ENCODE results near the gene CDK2. TPM values are rescaled to one million over a fixed set of nuclear protein-coding genes. Genes with fewer than 3 reads are reported as not detected.

CDK2 gene
- total RNA-seq, 2 donors from 2014 or later = 8.8 to 12.5 TPM

GRCh38 chr12:55933169-55933798, 33.3 kb upstream of the CDK2 start:
- Histone ChIP-seq H3K36me3 (replicated peaks in 1 of 2; ENCODE audit: insufficient read depth in 1 of 2, low read depth in 2 of 2) (no peaks in the 10 kb centered on the region), H3K4me3 (no peak overlapping the region), H3K4me1 (peaks cover 44% of the 10 kb centered on the region), H3K9me3 (no peaks in the 10 kb centered on the region), H3K27me3 (no peaks in the 10 kb centered on the region), H3K27ac (no peak overlapping the region)
- WGBS, 2 donors = 55 to 69% methylated on average over 6 to 7 of the region's 7 CpGs
- no peak for ATAC-seq
- TF ChIP-seq POLR2A (IDR thresholded peaks at IDR 0.05) (no peak), CTCF (IDR thresholded peaks at IDR 0.05) (no peak)
- intact Hi-C loops (cut with DNase I) = no loop called here
- DNase-seq = peak in 1 of 4 donors; percentile 31

GRCh38 chr12:55933799-55934742, 32.6 kb upstream of the CDK2 start:
- no peaks in the 10 kb centered on the region for H3K27me3 ChIP-seq
- DNase-seq (no peak), ATAC-seq (no peak)
- no peak overlapping the region for H3K4me3 ChIP-seq
- no peaks in the 10 kb centered on the region for H3K9me3 ChIP-seq
- no peak overlapping the region for H3K27ac ChIP-seq
- intact Hi-C loops (cut with DNase I) = no loop called here
- 96 to 100% methylated on average over 1 of the region's 1 CpG for WGBS, 2 donors
- H3K4me1 ChIP-seq = peaks cover 38% of the 10 kb centered on the region
- TF ChIP-seq CTCF (IDR thresholded peaks at IDR 0.05) = no peak
- TF ChIP-seq POLR2A (IDR thresholded peaks at IDR 0.05) = no peak
- no peaks in the 10 kb centered on the region for H3K36me3 ChIP-seq (replicated peaks in 1 of 2; ENCODE audit: insufficient read depth in 1 of 2, low read depth in 2 of 2)

- intact Hi-C loops (cut with DNase I) = no loop called here
- Histone ChIP-seq H3K27ac (no peak overlapping the region), H3K9me3 (no peaks in the 10 kb centered on the region), H3K27me3 (no peaks in the 10 kb centered on the region), H3K4me1 (peaks cover 43% of the 10 kb centered on the region), H3K4me3 (no peak overlapping the region), H3K36me3 (replicated peaks in 1 of 2; ENCODE audit: insufficient read depth in 1 of 2, low read depth in 2 of 2) (no peaks in the 10 kb centered on the region)
- no peak for ATAC-seq
- DNase-seq = no peak
- 85 to 90% methylated on average over 1 of the region's 1 CpG for WGBS, 2 donors
- no peak for TF ChIP-seq CTCF (IDR thresholded peaks at IDR 0.05)
- TF ChIP-seq POLR2A (IDR thresholded peaks at IDR 0.05) = no peak
These were observed 31.9 kb upstream of the CDK2 start for GRCh38 chr12:55934773-55935172.

- ATAC-seq (no peak), DNase-seq (peak in 1 of 4 donors; percentile 9)
- H3K27ac ChIP-seq = no peak overlapping the region
- TF ChIP-seq POLR2A (IDR thresholded peaks at IDR 0.05) = no peak
- no peak for TF ChIP-seq CTCF (IDR thresholded peaks at IDR 0.05)
- H3K9me3 ChIP-seq = no peaks in the 10 kb centered on the region
- H3K4me1 ChIP-seq = peaks cover 44% of the 10 kb centered on the region
- no peaks in the 10 kb centered on the region for H3K27me3 ChIP-seq
- intact Hi-C loops (cut with DNase I) = no loop called here
- no peaks in the 10 kb centered on the region for H3K36me3 ChIP-seq (replicated peaks in 1 of 2; ENCODE audit: insufficient read depth in 1 of 2, low read depth in 2 of 2)
- WGBS, 2 donors = 80 to 83% methylated on average over 25 to 26 of the region's 26 CpGs
- H3K4me3 ChIP-seq = no peak overlapping the region
These were observed 30.9 kb upstream of the CDK2 start for GRCh38 chr12:55935738-55936151.
